Measurements from ENCODE around the gene NUCB1.

NUCB1 gene

GRCh38 chr19:48970923-48971395, 70.8 kb downstream of the NUCB1 start:
- DNase-seq (ENCODE audit: low read depth, low spot score) = no peak
- TF ChIP-seq POLR2AphosphoS5 (IDR thresholded peaks at IDR 0.05; ENCODE audit: borderline replicate concordance, low read depth, low read length) (no peak), EZH2 (IDR thresholded peaks at IDR 0.05) (no peak), FOXP2 (optimal IDR thresholded peaks at IDR 0.05; ENCODE audit: control extremely low read depth, extremely low read length, insufficient read depth) (no peak)
- Histone ChIP-seq H3K36me3 (ENCODE audit: insufficient read depth, low read length) (peaks cover 23% of the 10 kb centered on the region), H3K4me3 (no peak overlapping the region), H3K27ac (no peak overlapping the region; the same call in 1 of the 2 replicates), H3K9ac (ENCODE audit: insufficient read length) (no peak overlapping the region), H3K9me3 (ENCODE audit: low read depth, low read length) (no peaks in the 10 kb centered on the region)
